GM19035 (cell line): ENCODE results near the gene EXOC3L4.
"Not testable (repeated sequence)": the region's sequence is repeated elsewhere in the genome, so short reads cannot be mapped to it uniquely, and the experiment has no call there.

ENCODE experiments used
- ATAC-seq: cut with Tn5 transposase; IDR thresholded peaks from one replicate; pipeline ENCODE4 v1.9.1; 2021; ENCODE audit not compliant: unreplicated experiment

Gene EXOC3L4

GRCh38 chr14:103118018-103118662, 23.6 kb downstream of the EXOC3L4 start:
- no peak for ATAC-seq

GRCh38 chr14:103118663-103119404, 24.3 kb downstream of the EXOC3L4 start:
- no peak for ATAC-seq

GRCh38 chr14:103119527-103119926, 25.0 kb downstream of the EXOC3L4 start:
- ATAC-seq = not testable (repeated sequence)

- no peak for ATAC-seq
Observed at GRCh38 chr14:103121121-103121845, 26.8 kb downstream of the EXOC3L4 start.

GRCh38 chr14:103121846-103122584, 27.5 kb downstream of the EXOC3L4 start:
- no peak for ATAC-seq

GRCh38 chr14:103122585-103122946, 28.0 kb downstream of the EXOC3L4 start:
- no peak for ATAC-seq

GRCh38 chr14:103122947-103123633, 28.6 kb downstream of the EXOC3L4 start, which contains the start of gene TNFAIP2:
Gene TNFAIP2, plus strand, starts transcription at chr14:103123461. Its CDS starts 2,997 bp downstream, at chr14:103126458.
- ATAC-seq = no peak

GRCh38 chr14:103123634-103124500, 29.3 kb downstream of the EXOC3L4 start:
- ATAC-seq = no peak

GRCh38 chr14:103124501-103125001, 30.0 kb downstream of the EXOC3L4 start:
- no peak for ATAC-seq

- ATAC-seq = no peak
Observed at GRCh38 chr14:103125098-103126070, 30.9 kb downstream of the EXOC3L4 start.

- ATAC-seq = no peak
Observed at GRCh38 chr14:103126088-103126872, 31.8 kb downstream of the EXOC3L4 start.

GRCh38 chr14:103126873-103127304, 32.4 kb downstream of the EXOC3L4 start:
- no peak for ATAC-seq

- no peak for ATAC-seq
Observed at GRCh38 chr14:103127356-103127755, 32.8 kb downstream of the EXOC3L4 start.

GRCh38 chr14:103127861-103128598, 33.5 kb downstream of the EXOC3L4 start:
- ATAC-seq = no peak

GRCh38 chr14:103128631-103129300, 34.2 kb downstream of the EXOC3L4 start:
- ATAC-seq = no peak
